ELR (cell line): Measurements from ENCODE around the gene ZSCAN1.

Source experiments
- DNase-seq: peaks from one replicate; pipeline ENCODE4 v3.0.0-alpha.2; 2015; ENCODE audit warnings: low read depth

The ZSCAN1 gene

GRCh38 chr19:58084596-58085347, 50.9 kb downstream of the ZSCAN1 start:
- no peak for DNase-seq

GRCh38 chr19:58085348-58085875, 51.6 kb downstream of the ZSCAN1 start:
- no peak for DNase-seq

- no peak for DNase-seq
These were observed 53.2 kb downstream of the ZSCAN1 start for GRCh38 chr19:58086825-58087710.

GRCh38 chr19:58088521-58089052, 54.8 kb downstream of the ZSCAN1 start:
- DNase-seq = no peak

- no peak for DNase-seq
These were observed 56.0 kb downstream of the ZSCAN1 start for GRCh38 chr19:58089846-58090245.

GRCh38 chr19:58091251-58091995, 57.6 kb downstream of the ZSCAN1 start:
- no peak for DNase-seq

GRCh38 chr19:58093071-58093470, 59.2 kb downstream of the ZSCAN1 start:
- DNase-seq = no peak

GRCh38 chr19:58095328-58095727, 61.5 kb downstream of the ZSCAN1 start:
- DNase-seq = no peak

GRCh38 chr19:58096884-58097283, 63.1 kb downstream of the ZSCAN1 start:
- DNase-seq = no peak

- no peak for DNase-seq
These were observed 63.5 kb downstream of the ZSCAN1 start for GRCh38 chr19:58097349-58097748.

- DNase-seq = peak; percentile 96
These were observed 64.2 kb downstream of the ZSCAN1 start, which contains the start of gene ZSCAN18 for GRCh38 chr19:58097781-58098681. TSS of gene ZSCAN18 (minus strand) at chr19:58098231. CDS start at chr19:58090267, 7,964 bp downstream.

GRCh38 chr19:58098682-58098998, 64.8 kb downstream of the ZSCAN1 start:
- DNase-seq = no peak
